C4-2B (cell line): Measurements from ENCODE around the gene SAMD4B.

Source experiments
- ZFX ChIP-seq: fragments of 450-650 bp; IDR thresholded peaks from 2 replicates; pipeline ENCODE4 v1.6.1; 2017
- TF ChIP-seq, protein P1 (sequence below): fragments of 450-650 bp; conservative IDR thresholded peaks from 2 replicates; pipeline ENCODE4 v1.5.1; 2017; ENCODE audit warnings: mild to moderate bottlenecking

DNA sequence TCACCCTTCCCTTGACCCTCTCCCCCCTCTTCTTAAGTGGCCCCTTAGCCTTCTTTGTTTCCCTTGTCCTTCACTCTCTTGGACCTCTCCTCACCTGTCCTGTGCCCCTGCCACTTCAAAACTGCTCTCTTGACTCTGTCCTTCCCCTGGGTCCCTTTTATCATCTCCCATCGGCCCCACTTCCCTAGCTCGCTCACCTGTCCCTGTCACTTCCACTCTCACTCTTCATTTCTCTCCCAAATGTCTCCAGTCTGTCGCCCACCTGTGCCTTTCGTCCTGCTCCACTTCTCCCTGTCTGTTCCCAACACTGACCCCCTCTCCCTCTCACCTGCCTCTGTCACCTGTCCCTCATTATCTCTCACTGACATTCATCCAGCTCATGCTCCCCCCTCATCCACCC is 45.3 kb upstream of the SAMD4B start:
- TF ChIP-seq, protein P1, sequence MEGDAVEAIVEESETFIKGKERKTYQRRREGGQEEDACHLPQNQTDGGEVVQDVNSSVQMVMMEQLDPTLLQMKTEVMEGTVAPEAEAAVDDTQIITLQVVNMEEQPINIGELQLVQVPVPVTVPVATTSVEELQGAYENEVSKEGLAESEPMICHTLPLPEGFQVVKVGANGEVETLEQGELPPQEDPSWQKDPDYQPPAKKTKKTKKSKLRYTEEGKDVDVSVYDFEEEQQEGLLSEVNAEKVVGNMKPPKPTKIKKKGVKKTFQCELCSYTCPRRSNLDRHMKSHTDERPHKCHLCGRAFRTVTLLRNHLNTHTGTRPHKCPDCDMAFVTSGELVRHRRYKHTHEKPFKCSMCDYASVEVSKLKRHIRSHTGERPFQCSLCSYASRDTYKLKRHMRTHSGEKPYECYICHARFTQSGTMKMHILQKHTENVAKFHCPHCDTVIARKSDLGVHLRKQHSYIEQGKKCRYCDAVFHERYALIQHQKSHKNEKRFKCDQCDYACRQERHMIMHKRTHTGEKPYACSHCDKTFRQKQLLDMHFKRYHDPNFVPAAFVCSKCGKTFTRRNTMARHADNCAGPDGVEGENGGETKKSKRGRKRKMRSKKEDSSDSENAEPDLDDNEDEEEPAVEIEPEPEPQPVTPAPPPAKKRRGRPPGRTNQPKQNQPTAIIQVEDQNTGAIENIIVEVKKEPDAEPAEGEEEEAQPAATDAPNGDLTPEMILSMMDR, result no peak
- no peak for TF ChIP-seq ZFX
